HUES48 (cell line): ENCODE results near the gene PBX4.
A peak's percentile ranks its signal among the peaks of the same experiment; 100 is the strongest.

Source experiments
- H3K27ac ChIP-seq: one replicate; pipeline ENCODE4 v1.7.0; 2013; ENCODE audit warnings: low read depth, low read length, inconsistent platforms
- H3K27me3 ChIP-seq: 2 replicates; pipeline ENCODE4 v1.6.1; 2013; ENCODE audit warnings: mild to moderate bottlenecking, low read length; ENCODE audit not compliant: control insufficient read depth, insufficient read depth
- H3K36me3 ChIP-seq: 2 replicates; pipeline ENCODE4 v1.6.1; 2013; ENCODE audit warnings: low read length; ENCODE audit not compliant: control insufficient read depth, insufficient read depth
- H3K4me1 ChIP-seq: 2 replicates; pipeline ENCODE4 v1.6.1; 2013; ENCODE audit warnings: mild to moderate bottlenecking, low read length; ENCODE audit not compliant: control insufficient read depth, insufficient read depth
- H3K4me3 ChIP-seq: 2 replicates; pipeline ENCODE4 v1.5.1; 2013; ENCODE audit warnings: mild to moderate bottlenecking, low read depth, low read length
- H3K9ac ChIP-seq: 2 replicates; pipeline ENCODE4 v1.6.1; 2013; ENCODE audit warnings: mild to moderate bottlenecking, low read depth, low read length, moderate library complexity
- H3K9me3 ChIP-seq: 2 replicates; pipeline ENCODE4 v1.6.1; 2013; ENCODE audit warnings: low read length; ENCODE audit not compliant: control insufficient read depth, insufficient read depth

PBX4 gene

GRCh38 chr19:19537075-19538048 is 81.1 kb downstream of the PBX4 start:
- H3K9me3 ChIP-seq, result no peaks in the 10 kb centered on the region
- no peak overlapping the region for H3K9ac ChIP-seq
- H3K36me3 ChIP-seq, result no peaks in the 10 kb centered on the region
- no peaks in the 10 kb centered on the region for H3K4me1 ChIP-seq
- H3K4me3 ChIP-seq, result peak overlapping the region; percentile 51; the same call in 1 of the 2 replicates
- H3K27me3 ChIP-seq, result peaks cover 31% of the 10 kb centered on the region
- no peak overlapping the region for H3K27ac ChIP-seq

GRCh38 chr19:19535311-19536191 is 82.9 kb downstream of the PBX4 start:
- Histone ChIP-seq H3K27ac (no peak overlapping the region), H3K9ac (no peak overlapping the region), H3K27me3 (peaks cover 28% of the 10 kb centered on the region), H3K4me3 (no peak overlapping the region), H3K36me3 (0 out of 2 replicates have a peak, but pooled peaks cover 3% of the 10 kb centered on the region), H3K9me3 (no peaks in the 10 kb centered on the region), H3K4me1 (no peaks in the 10 kb centered on the region)

DNA sequence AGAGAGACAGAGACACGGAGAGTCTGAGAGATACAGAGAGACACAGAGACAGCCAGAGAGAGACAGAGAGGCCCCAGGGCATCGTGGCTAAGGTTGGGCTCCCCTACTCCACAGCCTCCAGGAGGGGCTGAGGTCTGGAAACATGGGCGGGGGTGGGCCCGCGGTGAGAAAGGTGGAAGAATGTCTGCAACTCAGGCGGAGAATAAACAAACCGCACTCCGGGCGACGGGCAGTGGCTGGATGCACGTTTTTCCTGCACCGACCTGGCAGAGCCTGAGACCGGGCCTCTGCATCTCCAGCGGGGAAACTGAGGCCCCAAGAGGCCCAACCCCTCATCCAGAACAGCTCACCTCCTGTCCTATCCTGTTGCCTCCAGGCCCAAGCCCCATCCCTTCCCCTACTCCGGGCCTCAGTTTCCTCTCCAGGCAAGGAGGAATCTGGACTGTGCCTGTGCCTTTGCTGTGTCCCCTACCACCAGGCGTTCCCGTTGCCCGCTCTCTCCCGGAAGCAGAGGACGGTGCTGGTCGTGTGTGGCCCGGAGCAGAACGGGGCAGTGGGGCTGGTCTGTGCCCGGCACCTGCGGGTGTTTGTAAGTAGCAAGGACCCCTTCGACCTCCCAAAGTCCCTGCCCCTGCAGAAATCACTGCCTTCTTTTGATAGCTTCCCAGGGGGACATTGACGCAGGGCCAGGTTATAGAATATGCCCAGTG is 83.8 kb downstream of the PBX4 start:
- Histone ChIP-seq H3K27me3 (peaks cover 21% of the 10 kb centered on the region), H3K4me3 (no peak overlapping the region), H3K9ac (no peak overlapping the region), H3K36me3 (peaks cover 4% of the 10 kb centered on the region; the same call in 1 of the 2 replicates), H3K9me3 (no peaks in the 10 kb centered on the region), H3K4me1 (no peaks in the 10 kb centered on the region), H3K27ac (no peak overlapping the region)

DNA sequence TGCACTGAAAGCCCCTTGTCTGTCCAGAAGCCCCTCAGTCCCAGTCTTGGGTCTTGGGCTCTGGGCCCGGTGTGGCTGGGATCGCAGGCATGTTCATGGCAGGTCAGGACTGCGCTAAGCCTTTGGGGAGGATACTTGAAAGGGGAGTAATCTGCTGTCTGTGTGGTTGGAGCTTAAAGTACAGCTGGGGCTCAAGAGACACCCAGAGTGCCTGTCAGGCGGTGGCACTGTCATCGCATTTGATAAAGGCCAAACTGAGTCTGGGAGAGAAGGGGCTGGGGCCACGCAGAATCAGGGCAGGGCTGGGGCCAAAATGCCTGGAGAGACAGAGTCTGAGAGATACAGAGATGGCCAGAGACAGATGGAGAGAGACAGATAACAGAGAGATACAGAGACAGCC is 84.6 kb downstream of the PBX4 start:
- Histone ChIP-seq H3K4me3 (no peak overlapping the region), H3K9me3 (no peaks in the 10 kb centered on the region), H3K4me1 (no peaks in the 10 kb centered on the region), H3K9ac (no peak overlapping the region), H3K27me3 (peaks cover 13% of the 10 kb centered on the region), H3K27ac (no peak overlapping the region), H3K36me3 (peaks cover 10% of the 10 kb centered on the region)

GRCh38 chr19:19532806-19533701 is 85.4 kb downstream of the PBX4 start:
- Histone ChIP-seq H3K4me3 (no peak overlapping the region), H3K4me1 (no peaks in the 10 kb centered on the region), H3K27ac (no peak overlapping the region), H3K9ac (no peak overlapping the region), H3K36me3 (peaks cover 13% of the 10 kb centered on the region), H3K9me3 (no peaks in the 10 kb centered on the region), H3K27me3 (peaks cover 7% of the 10 kb centered on the region; the same call in 1 of the 2 replicates)

DNA sequence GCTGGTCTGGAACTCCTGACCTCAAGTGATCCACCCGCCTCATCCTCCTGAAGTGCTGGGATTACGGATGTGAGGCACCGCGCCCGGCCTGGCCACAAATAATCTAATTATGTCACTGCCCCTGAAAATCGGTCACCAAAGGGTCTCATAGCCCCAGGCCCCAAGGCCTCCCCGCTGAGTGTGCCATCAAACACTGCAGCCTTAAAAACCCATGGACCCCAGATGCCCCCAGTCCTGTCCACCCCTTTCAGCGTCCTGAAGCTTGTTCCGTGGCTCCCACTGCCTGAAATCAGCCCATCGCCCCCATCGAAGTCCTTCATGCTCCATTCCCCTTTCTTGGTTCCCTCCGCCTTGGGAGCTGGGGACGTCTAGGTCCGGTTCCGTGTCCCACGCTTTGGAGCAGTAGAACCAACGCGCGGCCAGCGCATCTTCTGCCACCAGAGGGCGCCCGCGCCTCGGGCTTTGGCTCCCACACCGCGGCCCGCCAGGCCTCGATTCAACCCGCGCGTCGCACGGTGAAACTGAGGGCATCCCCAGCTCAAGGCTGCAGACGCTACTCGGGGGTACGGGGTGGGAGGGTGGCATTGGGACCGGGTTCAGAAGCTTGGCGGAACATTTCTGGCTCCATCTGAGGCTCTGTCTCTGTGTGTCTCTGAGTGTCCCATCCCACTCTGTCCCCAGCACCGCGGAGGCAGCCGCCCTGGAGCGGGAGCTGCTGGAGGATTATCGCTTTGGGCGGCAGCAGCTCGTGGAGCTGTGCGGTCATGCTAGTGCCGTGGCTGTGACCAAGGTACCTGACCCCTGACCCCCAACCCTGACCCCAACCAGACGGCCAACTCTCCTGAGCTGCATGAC is 86.3 kb downstream of the PBX4 start:
- Histone ChIP-seq H3K9ac (no peak overlapping the region), H3K36me3 (peaks cover 22% of the 10 kb centered on the region), H3K9me3 (no peaks in the 10 kb centered on the region), H3K4me3 (no peak overlapping the region), H3K27ac (no peak overlapping the region), H3K4me1 (no peaks in the 10 kb centered on the region), H3K27me3 (peaks cover 4% of the 10 kb centered on the region; the same call in 1 of the 2 replicates)

DNA sequence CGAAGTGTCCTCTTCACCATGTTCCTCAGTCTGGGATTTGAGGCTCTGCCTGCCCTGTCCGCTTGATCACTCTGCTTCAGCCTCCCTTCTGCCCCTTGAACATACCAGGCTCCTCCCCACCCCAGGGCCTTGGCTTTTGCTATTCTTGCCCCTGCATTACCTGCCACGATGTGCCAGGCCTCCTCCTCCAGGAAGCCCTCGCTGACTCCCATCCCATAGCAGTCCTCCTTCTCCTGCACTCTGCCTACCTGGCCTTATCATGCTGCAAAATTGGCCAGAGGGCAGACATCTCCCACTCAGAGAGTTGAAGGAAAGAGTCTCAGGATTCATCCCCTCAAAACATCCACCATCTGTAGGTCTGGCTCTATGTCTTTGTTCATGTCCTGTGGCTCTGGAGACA is 87.6 kb downstream of the PBX4 start:
- no peaks in the 10 kb centered on the region for H3K4me1 ChIP-seq
- no peak overlapping the region for H3K27ac ChIP-seq
- H3K9ac ChIP-seq, result no peak overlapping the region
- H3K27me3 ChIP-seq, result peaks cover 4% of the 10 kb centered on the region; the same call in 1 of the 2 replicates
- no peaks in the 10 kb centered on the region for H3K9me3 ChIP-seq
- no peak overlapping the region for H3K4me3 ChIP-seq
- H3K36me3 ChIP-seq, result peaks cover 34% of the 10 kb centered on the region

- H3K4me1 ChIP-seq, result no peaks in the 10 kb centered on the region
- no peaks in the 10 kb centered on the region for H3K9me3 ChIP-seq
- no peak overlapping the region for H3K9ac ChIP-seq
- no peak overlapping the region for H3K27ac ChIP-seq
- H3K4me3 ChIP-seq, result no peak overlapping the region
- H3K27me3 ChIP-seq, result peaks cover 4% of the 10 kb centered on the region; the same call in 1 of the 2 replicates
- H3K36me3 ChIP-seq, result peaks cover 34% of the 10 kb centered on the region
Observed at GRCh38 chr19:19530423-19530804, 88.1 kb downstream of the PBX4 start.

DNA sequence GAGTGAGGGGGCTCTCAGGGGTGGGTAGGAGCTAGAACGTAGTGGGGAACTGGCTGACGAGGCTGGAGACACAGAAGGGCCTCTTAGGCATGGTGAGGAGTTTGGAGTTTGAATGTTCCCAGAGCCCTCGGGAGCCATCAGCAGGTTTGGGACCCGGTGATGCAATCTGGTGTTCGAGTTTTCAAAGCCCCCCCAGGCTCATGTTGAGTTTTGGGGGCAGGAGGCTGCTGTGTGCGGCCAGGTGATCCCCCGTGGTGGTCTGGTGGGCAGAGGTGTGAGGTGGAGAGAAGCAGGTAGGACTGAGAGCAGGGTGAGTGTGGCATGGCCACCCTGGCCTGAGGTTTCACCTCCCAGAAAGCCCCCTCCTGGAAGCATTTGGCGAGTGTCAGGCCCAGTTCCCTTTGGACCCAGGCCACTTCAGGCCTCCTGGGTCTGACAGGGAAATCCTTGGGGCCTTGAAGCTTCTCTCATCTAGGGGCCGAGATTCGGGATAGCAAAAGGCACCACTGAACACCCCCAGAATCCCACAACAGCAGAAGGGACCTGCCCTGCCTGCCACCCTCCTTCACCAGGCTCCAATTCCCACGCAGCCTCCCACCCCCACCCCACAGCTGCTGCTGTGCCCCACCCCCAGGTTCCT is 88.6 kb downstream of the PBX4 start:
- Histone ChIP-seq H3K27me3 (peaks cover 4% of the 10 kb centered on the region; the same call in 1 of the 2 replicates), H3K4me3 (no peak overlapping the region), H3K4me1 (no peaks in the 10 kb centered on the region), H3K9ac (no peak overlapping the region), H3K27ac (no peak overlapping the region), H3K9me3 (no peaks in the 10 kb centered on the region), H3K36me3 (peaks cover 34% of the 10 kb centered on the region)
